WTC11 (cell line): ENCODE results near the gene AGBL5.

Experiments
- KAT7 ChIP-seq: sonication (generic); formaldehyde crosslinking; IDR thresholded peaks from 2 replicates; pipeline ENCODE4 v1.8.1; 2023; ENCODE audit warnings: missing genetic modification reagents, mild to moderate bottlenecking, borderline replicate concordance
- NR3C1 ChIP-seq: sonication (generic); formaldehyde crosslinking; conservative IDR thresholded peaks from 2 replicates; pipeline ENCODE4 v1.8.1; 2023; ENCODE audit warnings: low read depth, mild to moderate bottlenecking, missing genetic modification reagents
- RELA ChIP-seq: sonication (generic); formaldehyde crosslinking; IDR thresholded peaks from 2 replicates; pipeline ENCODE4 v1.8.1; 2022; ENCODE audit warnings: missing genetic modification reagents, mild to moderate bottlenecking, borderline replicate concordance
- ZNF121 ChIP-seq: sonication (generic); formaldehyde crosslinking; IDR thresholded peaks from 2 replicates; pipeline ENCODE4 v1.8.0; 2023; ENCODE audit warnings: missing genetic modification reagents
- ZNF416 ChIP-seq: fragments of 250-450 bp; sonication (Bioruptor Pico); IDR thresholded peaks from 2 replicates; pipeline ENCODE4 v1.9.0; 2021; ENCODE audit warnings: mild to moderate bottlenecking, inconsistent platforms
- TF ChIP-seq, protein P1 (sequence below): fragments of 200-600 bp; IDR thresholded peaks from 2 replicates; pipeline ENCODE4 v1.8.0; 2022; ENCODE audit warnings: antibody characterized with exemption
- TF ChIP-seq, protein P2 (sequence below): sonication (generic); formaldehyde crosslinking; conservative IDR thresholded peaks from 2 replicates; pipeline ENCODE4 v1.8.1; 2023; ENCODE audit warnings: mild to moderate bottlenecking, low read depth, missing genetic modification reagents, moderate library complexity

DNA sequence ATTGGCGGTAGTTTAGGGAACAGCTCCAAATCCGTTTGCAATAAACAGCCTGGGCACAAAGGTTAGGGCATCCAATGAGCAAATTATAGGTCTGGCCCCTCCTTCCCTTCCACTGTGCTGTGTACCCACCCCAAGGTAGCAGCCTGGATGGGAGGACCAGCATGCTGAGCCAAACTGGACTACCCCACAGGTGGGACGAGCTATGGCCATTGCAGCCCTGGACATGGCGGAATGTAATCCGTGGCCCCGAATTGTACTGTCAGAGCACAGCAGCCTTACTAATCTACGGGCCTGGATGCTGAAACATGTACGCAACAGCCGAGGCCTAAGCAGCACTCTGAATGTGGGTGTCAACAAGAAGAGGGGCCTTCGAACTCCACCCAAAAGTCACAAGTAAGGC lies 6.7 kb downstream of the AGBL5 start:
- TF ChIP-seq, protein P1, sequence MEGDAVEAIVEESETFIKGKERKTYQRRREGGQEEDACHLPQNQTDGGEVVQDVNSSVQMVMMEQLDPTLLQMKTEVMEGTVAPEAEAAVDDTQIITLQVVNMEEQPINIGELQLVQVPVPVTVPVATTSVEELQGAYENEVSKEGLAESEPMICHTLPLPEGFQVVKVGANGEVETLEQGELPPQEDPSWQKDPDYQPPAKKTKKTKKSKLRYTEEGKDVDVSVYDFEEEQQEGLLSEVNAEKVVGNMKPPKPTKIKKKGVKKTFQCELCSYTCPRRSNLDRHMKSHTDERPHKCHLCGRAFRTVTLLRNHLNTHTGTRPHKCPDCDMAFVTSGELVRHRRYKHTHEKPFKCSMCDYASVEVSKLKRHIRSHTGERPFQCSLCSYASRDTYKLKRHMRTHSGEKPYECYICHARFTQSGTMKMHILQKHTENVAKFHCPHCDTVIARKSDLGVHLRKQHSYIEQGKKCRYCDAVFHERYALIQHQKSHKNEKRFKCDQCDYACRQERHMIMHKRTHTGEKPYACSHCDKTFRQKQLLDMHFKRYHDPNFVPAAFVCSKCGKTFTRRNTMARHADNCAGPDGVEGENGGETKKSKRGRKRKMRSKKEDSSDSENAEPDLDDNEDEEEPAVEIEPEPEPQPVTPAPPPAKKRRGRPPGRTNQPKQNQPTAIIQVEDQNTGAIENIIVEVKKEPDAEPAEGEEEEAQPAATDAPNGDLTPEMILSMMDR: no peak
- TF ChIP-seq KAT7 (CRISPR knock-in tag) (no peak), NR3C1 (CRISPR knock-in tag) (no peak), ZNF416 (CRISPR knock-in tag) (no peak), RELA (no peak), ZNF121 (no peak)
- TF ChIP-seq, protein P2, sequence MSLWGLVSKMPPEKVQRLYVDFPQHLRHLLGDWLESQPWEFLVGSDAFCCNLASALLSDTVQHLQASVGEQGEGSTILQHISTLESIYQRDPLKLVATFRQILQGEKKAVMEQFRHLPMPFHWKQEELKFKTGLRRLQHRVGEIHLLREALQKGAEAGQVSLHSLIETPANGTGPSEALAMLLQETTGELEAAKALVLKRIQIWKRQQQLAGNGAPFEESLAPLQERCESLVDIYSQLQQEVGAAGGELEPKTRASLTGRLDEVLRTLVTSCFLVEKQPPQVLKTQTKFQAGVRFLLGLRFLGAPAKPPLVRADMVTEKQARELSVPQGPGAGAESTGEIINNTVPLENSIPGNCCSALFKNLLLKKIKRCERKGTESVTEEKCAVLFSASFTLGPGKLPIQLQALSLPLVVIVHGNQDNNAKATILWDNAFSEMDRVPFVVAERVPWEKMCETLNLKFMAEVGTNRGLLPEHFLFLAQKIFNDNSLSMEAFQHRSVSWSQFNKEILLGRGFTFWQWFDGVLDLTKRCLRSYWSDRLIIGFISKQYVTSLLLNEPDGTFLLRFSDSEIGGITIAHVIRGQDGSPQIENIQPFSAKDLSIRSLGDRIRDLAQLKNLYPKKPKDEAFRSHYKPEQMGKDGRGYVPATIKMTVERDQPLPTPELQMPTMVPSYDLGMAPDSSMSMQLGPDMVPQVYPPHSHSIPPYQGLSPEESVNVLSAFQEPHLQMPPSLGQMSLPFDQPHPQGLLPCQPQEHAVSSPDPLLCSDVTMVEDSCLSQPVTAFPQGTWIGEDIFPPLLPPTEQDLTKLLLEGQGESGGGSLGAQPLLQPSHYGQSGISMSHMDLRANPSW: no peak
